SU-DHL-6 (cell line): ENCODE data around the gene ZNF593.

ENCODE experiments used
- H2AFZ ChIP-seq: fragments of 200-600 bp; sonication (generic); 2 replicates; pipeline ENCODE4 v1.6.1; 2014; ENCODE audit warnings: low read depth, mild to moderate bottlenecking, moderate library complexity, mixed read lengths, antibody characterized with exemption, low read length; ENCODE audit not compliant: severe bottlenecking
- H3F3A ChIP-seq: fragments of 200-600 bp; shearing (Covaris generic); 2 replicates; pipeline ENCODE4 v1.6.0; 2016; ENCODE audit warnings: antibody characterized with exemption, mild to moderate bottlenecking; ENCODE audit not compliant: insufficient read depth
- H3K27ac ChIP-seq: fragments of 200-600 bp; sonication (generic); 2 replicates; pipeline ENCODE4 v1.5.1; 2016; ENCODE audit warnings: low read depth, mild to moderate bottlenecking, low read length, moderate library complexity, mixed read lengths
- H3K27me3 ChIP-seq: fragments of 200-600 bp; sonication (generic), shearing (Covaris generic); 2 replicates; pipeline ENCODE4 v1.6.0; 2014; ENCODE audit warnings: mild to moderate bottlenecking, low read length
- H3K36me3 ChIP-seq: fragments of 200-600 bp; sonication (generic); 2 replicates; pipeline ENCODE4 v1.6.1; 2014; ENCODE audit warnings: mild to moderate bottlenecking, low read length, mixed read lengths
- H3K4me2 ChIP-seq: fragments of 300-600, 200-600 bp; shearing (Covaris generic), sonication (generic); 2 replicates; pipeline ENCODE4 v1.6.0; 2014; ENCODE audit warnings: low read length, low read depth, mild to moderate bottlenecking; ENCODE audit not compliant: poor library complexity, severe bottlenecking
- H3K4me3 ChIP-seq: fragments of 200-600 bp; sonication (generic); 2 replicates; pipeline ENCODE4 v1.5.1; 2014; ENCODE audit warnings: antibody characterized with exemption, low read length, mild to moderate bottlenecking, mixed read lengths; ENCODE audit not compliant: insufficient read depth, poor library complexity, severe bottlenecking
- H3K79me2 ChIP-seq: fragments of 200-600 bp; sonication (generic); 2 replicates; pipeline ENCODE4 v1.6.1; 2014; ENCODE audit warnings: mild to moderate bottlenecking, low read length, moderate library complexity; ENCODE audit not compliant: insufficient read depth
- H3K9ac ChIP-seq: fragments of 200-600 bp; sonication (generic); 2 replicates; pipeline ENCODE4 v1.7.0; 2014; ENCODE audit warnings: mild to moderate bottlenecking, low read length
- H3K9me2 ChIP-seq: fragments of 200-600 bp; sonication (generic); replicated peaks from 2 replicates; pipeline ENCODE4 v1.6.1; 2014; ENCODE audit warnings: low read length; ENCODE audit not compliant: insufficient read depth
- H3K9me3 ChIP-seq: fragments of 200-600 bp; sonication (generic); 2 replicates; pipeline ENCODE4 v1.6.1; 2014; ENCODE audit warnings: low read length, mixed read lengths; ENCODE audit not compliant: insufficient read depth
- H4K20me1 ChIP-seq: fragments of 200-600 bp; sonication (generic); 2 replicates; pipeline ENCODE4 v1.6.1; 2014; ENCODE audit warnings: low read depth, mild to moderate bottlenecking, antibody characterized with exemption, low read length, moderate library complexity, mixed read lengths
- CTCF ChIP-seq: fragments of 200-600 bp; sonication (generic); IDR thresholded peaks from one replicate; pipeline ENCODE4 v1.5.1; 2017; ENCODE audit warnings: antibody characterized with exemption, mild to moderate bottlenecking, low read length, moderate library complexity; ENCODE audit not compliant: insufficient read depth, poor library complexity, severe bottlenecking
- EZH2phosphoT487 ChIP-seq: fragments of 200-600 bp; sonication (generic), shearing (Covaris generic); conservative IDR thresholded peaks from 2 replicates; pipeline ENCODE4 v1.6.1; 2018; ENCODE audit warnings: mild to moderate bottlenecking, antibody characterized with exemption, low read length, moderate library complexity, mixed read lengths

The ZNF593 gene

GRCh38 chr1:26153966-26154532, 15.7 kb upstream of the ZNF593 start:
- no peak overlapping the region for H2AFZ ChIP-seq
- H3K27ac ChIP-seq, result no peak overlapping the region
- no peaks in the 10 kb centered on the region for H3F3A ChIP-seq
- no peaks in the 10 kb centered on the region for H3K36me3 ChIP-seq
- no peaks in the 10 kb centered on the region for H3K27me3 ChIP-seq
- no peak overlapping the region for H3K4me3 ChIP-seq
- no peak overlapping the region for H3K4me2 ChIP-seq
- no peak for TF ChIP-seq EZH2phosphoT487
- no peak for TF ChIP-seq CTCF
- H3K9ac ChIP-seq, result no peak overlapping the region
- H4K20me1 ChIP-seq, result no peaks in the 10 kb centered on the region
- H3K79me2 ChIP-seq, result no peaks in the 10 kb centered on the region
- no peaks in the 10 kb centered on the region for H3K9me3 ChIP-seq
- no peaks in the 10 kb centered on the region for H3K9me2 ChIP-seq

GRCh38 chr1:26154750-26155149, 15.0 kb upstream of the ZNF593 start:
- H4K20me1 ChIP-seq, result no peaks in the 10 kb centered on the region
- no peaks in the 10 kb centered on the region for H3K27me3 ChIP-seq
- H3K4me3 ChIP-seq, result no peak overlapping the region
- no peaks in the 10 kb centered on the region for H3K9me3 ChIP-seq
- no peak overlapping the region for H3K9ac ChIP-seq
- TF ChIP-seq CTCF (no peak), EZH2phosphoT487 (no peak)
- H3K36me3 ChIP-seq, result no peaks in the 10 kb centered on the region
- H3F3A ChIP-seq, result no peaks in the 10 kb centered on the region
- no peak overlapping the region for H3K4me2 ChIP-seq
- H2AFZ ChIP-seq, result no peak overlapping the region
- H3K27ac ChIP-seq, result no peak overlapping the region
- H3K79me2 ChIP-seq, result no peaks in the 10 kb centered on the region
- no peaks in the 10 kb centered on the region for H3K9me2 ChIP-seq

GRCh38 chr1:26155370-26156284, 14.1 kb upstream of the ZNF593 start:
- Histone ChIP-seq H3K4me2 (no peak overlapping the region), H3K9ac (no peak overlapping the region), H3F3A (no peaks in the 10 kb centered on the region), H3K36me3 (no peaks in the 10 kb centered on the region), H3K27me3 (no peaks in the 10 kb centered on the region), H3K79me2 (no peaks in the 10 kb centered on the region), H3K9me2 (no peaks in the 10 kb centered on the region), H4K20me1 (no peaks in the 10 kb centered on the region), H3K27ac (no peak overlapping the region), H3K4me3 (no peak overlapping the region), H3K9me3 (no peaks in the 10 kb centered on the region), H2AFZ (no peak overlapping the region)
- TF ChIP-seq CTCF (no peak), EZH2phosphoT487 (no peak)
